ENCODE results near the gene NTSR1.

DNA sequence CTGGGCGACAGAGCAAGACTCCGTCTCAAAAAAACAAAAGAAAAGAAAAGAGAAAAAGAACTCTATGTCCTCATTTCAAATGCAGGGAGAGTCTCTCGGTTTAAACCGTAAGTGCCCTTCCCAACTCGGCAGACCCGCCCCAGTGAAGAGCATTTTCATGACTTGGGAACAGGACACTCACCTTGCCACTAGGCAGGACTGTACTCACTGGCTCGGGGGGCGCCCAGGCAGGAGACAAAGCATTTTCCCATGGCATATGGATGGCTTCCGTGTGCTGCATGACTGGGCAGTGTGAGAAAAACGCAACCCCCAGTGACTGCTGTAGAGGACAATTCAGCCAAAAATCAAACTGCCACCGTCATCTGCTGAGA, 64.0 kb downstream of the NTSR1 start:
- no peak for TF ChIP-seq EZH2 (IDR thresholded peaks at IDR 0.05)
- TF ChIP-seq EZH2phosphoT487 (IDR thresholded peaks at IDR 0.05), result no peak
- TF ChIP-seq, protein P1, sequence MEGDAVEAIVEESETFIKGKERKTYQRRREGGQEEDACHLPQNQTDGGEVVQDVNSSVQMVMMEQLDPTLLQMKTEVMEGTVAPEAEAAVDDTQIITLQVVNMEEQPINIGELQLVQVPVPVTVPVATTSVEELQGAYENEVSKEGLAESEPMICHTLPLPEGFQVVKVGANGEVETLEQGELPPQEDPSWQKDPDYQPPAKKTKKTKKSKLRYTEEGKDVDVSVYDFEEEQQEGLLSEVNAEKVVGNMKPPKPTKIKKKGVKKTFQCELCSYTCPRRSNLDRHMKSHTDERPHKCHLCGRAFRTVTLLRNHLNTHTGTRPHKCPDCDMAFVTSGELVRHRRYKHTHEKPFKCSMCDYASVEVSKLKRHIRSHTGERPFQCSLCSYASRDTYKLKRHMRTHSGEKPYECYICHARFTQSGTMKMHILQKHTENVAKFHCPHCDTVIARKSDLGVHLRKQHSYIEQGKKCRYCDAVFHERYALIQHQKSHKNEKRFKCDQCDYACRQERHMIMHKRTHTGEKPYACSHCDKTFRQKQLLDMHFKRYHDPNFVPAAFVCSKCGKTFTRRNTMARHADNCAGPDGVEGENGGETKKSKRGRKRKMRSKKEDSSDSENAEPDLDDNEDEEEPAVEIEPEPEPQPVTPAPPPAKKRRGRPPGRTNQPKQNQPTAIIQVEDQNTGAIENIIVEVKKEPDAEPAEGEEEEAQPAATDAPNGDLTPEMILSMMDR (IDR thresholded peaks at IDR 0.05), result no peak

All from neural progenitor cell (in vitro differentiated cells).